HAP-1 (cell line): ENCODE data around the gene MYO3B.

Experiments used
- DNase-seq, 2 experiments: peaks; one replicate each; pipeline ENCODE4 v3.0.0-alpha.2; 2016 to 2020; ENCODE audit warnings: low spot score in 2 of 2
- H3K27me3 ChIP-seq: fragments of 250-450 bp; sonication (Bioruptor Pico); 2 replicates; pipeline ENCODE4 v1.5.1; 2020; ENCODE audit warnings: low read depth, mild to moderate bottlenecking, moderate library complexity
- H3K36me3 ChIP-seq: fragments of 250-450 bp; sonication (Bioruptor Pico); replicated peaks from 2 replicates; pipeline ENCODE4 v1.5.1; 2020; ENCODE audit warnings: mild to moderate bottlenecking
- H3K4me1 ChIP-seq: fragments of 250-450 bp; sonication (Bioruptor Pico); 2 replicates; pipeline ENCODE4 v1.5.1; 2020; ENCODE audit warnings: mild to moderate bottlenecking
- H3K4me3 ChIP-seq: fragments of 250-450 bp; sonication (Bioruptor Pico); 2 replicates; pipeline ENCODE4 v1.5.1; 2020; ENCODE audit warnings: mild to moderate bottlenecking, moderate library complexity
- H3K9me3 ChIP-seq: fragments of 250-450 bp; sonication (Bioruptor Pico); 2 replicates; pipeline ENCODE4 v1.5.1; 2020; ENCODE audit warnings: mild to moderate bottlenecking, moderate library complexity
- in situ Hi-C: fragments of 300-500 bp; cut with MboI; formaldehyde crosslinking; loops from 3 replicates; pipeline ENCODE4 v1.14.3; 2020; ENCODE audit warnings: low sequenced_read_pairs, inconsistent platforms, mixed read lengths

The MYO3B gene

DNA sequence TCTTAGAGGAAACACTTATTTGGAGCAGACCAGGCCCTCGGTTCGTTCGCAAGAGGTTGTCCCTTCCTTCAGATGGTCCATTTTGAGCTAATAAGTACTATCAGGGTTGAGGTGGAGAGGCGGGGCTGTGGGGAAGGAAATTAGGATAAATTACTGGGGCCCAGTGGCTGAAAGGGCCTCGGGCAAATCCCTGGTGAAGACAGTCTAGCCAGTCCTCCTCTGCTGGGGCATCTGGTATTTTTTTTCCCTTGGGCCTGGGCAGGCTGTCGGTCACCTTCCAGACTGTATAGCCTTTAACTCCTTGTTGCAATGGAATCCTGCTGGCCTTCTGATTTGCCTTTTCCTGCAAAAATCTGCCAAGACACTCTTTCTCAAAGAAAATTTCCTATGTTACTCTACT lies 1.7 kb upstream of the MYO3B start:
- in situ Hi-C loops, result no loop called here
- Histone ChIP-seq H3K36me3 (no peaks in the 10 kb centered on the region), H3K4me1 (peaks cover 21% of the 10 kb centered on the region), H3K27me3 (no peaks in the 10 kb centered on the region), H3K4me3 (no peak overlapping the region), H3K9me3 (no peaks in the 10 kb centered on the region)
- no peak for DNase-seq

DNA sequence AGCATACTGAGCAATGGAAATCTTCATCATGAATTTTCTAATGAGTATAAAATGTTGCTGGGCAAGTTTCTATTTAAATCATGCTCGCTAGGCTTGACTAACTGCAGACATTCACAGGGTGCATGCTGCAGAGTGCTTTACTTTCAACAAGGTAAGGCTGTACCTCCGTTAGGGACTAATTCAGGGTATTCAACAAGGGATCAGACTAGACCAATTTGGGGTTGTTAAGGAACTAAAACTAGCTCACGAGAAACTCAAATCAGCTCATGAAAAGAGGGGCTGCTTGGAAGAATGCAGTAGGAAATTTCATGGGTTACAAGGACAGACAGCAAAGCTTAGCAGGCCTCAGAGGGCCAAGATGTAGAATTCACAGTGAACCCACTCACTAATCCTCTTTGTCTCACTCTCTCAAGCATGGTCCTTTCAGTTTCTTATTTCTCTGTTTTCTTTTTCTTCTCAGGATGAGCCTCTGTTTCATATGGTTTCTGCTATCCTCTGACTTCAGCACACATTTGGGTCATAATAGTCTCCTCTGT lies 2.2 kb downstream of the MYO3B start:
- no peak overlapping the region for H3K4me3 ChIP-seq
- in situ Hi-C loops, result no loop called here
- peaks cover 18% of the 10 kb centered on the region for H3K4me1 ChIP-seq
- DNase-seq, result no peak
- no peaks in the 10 kb centered on the region for H3K9me3 ChIP-seq
- no peaks in the 10 kb centered on the region for H3K36me3 ChIP-seq
- H3K27me3 ChIP-seq, result no peaks in the 10 kb centered on the region

DNA sequence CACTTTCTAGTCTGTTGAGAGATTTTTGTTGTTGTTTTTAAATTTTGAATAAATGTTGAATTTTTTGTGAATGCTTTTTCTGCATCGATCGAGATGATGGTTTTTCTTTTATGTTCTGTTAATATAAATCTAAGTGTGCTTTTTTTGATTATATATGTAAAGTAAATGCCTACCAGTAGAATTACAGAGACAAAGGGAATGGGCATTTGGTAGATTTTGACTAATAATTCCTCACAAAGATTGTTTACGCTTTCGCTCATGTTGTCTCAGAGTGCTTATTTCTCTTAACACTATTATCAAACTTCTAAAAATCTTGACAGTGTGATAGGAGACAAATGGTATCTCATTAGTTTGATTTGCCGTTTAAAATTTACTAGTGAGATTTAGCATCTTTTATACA lies 3.7 kb downstream of the MYO3B start:
- no peak overlapping the region for H3K4me3 ChIP-seq
- peaks cover 3% of the 10 kb centered on the region; the same call in 1 of the 2 replicates for H3K4me1 ChIP-seq

DNA sequence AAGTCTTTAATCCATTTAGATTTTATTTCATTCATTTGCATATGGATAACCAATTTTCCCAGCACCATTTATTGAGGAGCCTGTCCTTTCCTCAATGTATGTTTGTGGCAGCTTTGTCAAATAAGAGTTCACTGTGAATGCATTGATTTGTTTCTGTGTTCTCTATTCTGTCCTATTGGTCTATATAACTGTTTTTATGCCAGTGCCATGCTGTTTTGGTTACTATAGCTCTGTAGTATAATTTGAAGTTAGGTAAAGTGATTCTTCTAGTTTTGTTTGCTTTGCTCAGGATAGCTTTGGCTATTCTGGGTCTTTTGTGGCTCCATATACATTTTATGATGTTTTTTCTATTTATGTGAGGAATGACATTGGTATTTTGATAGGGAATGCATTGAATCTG lies 7.4 kb downstream of the MYO3B start:
- Histone ChIP-seq H3K36me3 (no peaks in the 10 kb centered on the region), H3K9me3 (no peaks in the 10 kb centered on the region), H3K27me3 (no peaks in the 10 kb centered on the region), H3K4me1 (no peaks in the 10 kb centered on the region), H3K4me3 (no peak overlapping the region)
- no peak for DNase-seq
- in situ Hi-C loops, result no loop called here

More for the DNA sequence above, 3.7 kb downstream of the MYO3B start:
- no peaks in the 10 kb centered on the region for H3K9me3 ChIP-seq
- no peak for DNase-seq
- H3K27me3 ChIP-seq, result no peaks in the 10 kb centered on the region
- in situ Hi-C loops, result no loop called here
- H3K36me3 ChIP-seq, result no peaks in the 10 kb centered on the region

DNA sequence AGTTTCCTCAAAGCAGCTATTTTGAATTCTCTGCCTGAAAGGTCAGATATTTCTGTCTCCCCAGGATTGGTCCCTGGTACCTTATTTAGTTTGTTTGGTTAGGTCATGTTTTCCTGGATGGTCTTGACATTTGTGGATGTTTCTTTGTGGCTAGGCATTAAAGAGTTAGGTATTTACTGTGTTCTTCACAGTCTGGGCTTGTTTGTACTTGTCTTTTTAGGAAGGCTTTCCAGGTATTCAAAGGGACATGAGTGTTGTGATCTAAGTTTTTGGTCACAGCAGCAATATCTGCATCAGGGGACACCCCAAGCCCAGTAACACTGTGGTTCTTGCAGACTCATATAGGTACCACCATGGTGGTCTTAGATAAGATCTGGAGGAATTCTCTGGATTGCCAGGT lies 11.8 kb downstream of the MYO3B start:
- DNase-seq, result no peak
- Histone ChIP-seq H3K4me1 (no peaks in the 10 kb centered on the region), H3K36me3 (no peaks in the 10 kb centered on the region), H3K4me3 (no peak overlapping the region), H3K9me3 (no peaks in the 10 kb centered on the region), H3K27me3 (no peaks in the 10 kb centered on the region)
- in situ Hi-C loops, result no loop called here

DNA sequence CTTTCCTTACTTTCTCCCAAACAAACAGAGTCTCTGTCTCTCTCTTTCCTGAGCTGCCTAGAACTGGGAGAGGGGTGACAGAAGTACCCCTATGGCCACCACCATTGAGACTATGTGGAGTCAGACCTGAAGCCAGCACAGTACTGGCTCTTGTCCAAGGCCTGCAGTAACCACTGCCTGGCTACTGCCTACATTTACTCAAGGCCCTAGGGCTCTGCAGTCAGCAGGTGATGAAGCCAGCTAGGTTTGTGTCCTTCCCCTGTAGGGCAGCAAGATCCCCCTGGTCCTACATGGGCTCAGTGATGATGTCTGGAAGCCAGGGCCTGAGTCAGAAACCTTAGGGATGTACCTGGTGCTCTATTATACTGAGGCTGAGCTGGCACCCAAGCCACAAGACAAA lies 12.2 kb downstream of the MYO3B start:
- Histone ChIP-seq H3K4me1 (no peaks in the 10 kb centered on the region), H3K9me3 (no peaks in the 10 kb centered on the region), H3K4me3 (no peak overlapping the region), H3K36me3 (no peaks in the 10 kb centered on the region), H3K27me3 (no peaks in the 10 kb centered on the region)
- DNase-seq, result no peak
- in situ Hi-C loops, result no loop called here

DNA sequence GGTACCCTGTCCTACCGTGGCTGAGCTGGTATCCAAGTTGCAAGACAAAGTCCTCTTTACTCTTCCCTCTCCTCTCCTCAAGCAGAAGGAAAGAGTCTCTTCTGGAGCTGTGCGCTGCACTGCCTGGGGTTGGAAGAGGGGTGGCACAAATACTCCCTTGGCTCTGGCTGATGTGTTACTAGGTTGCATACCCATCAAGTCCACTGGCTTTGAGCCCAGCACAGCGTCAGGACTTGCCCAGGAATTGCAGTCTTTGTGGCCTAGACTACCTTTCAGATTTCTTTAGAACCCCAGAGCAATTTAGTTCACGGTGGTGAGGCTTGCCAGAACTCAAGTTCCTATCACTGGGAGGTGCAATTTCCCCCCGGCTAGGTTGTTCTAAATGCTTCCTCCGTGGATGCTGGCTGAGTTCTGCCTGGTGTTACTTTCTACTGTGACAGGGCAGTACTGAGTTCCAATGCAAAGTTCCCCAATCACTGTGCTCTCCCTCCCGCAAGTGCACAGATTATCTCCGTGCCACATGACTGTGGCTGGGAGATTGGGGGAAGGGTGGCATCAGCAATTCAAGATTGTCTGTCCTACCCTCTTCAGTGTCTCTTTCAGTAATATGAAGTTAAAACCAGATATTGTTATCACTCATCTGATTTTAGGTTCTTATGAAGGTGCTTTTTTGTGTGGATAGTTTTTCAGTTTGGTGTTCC lies 13.4 kb downstream of the MYO3B start:
- in situ Hi-C loops, result no loop called here
- H3K36me3 ChIP-seq, result no peaks in the 10 kb centered on the region
- H3K4me3 ChIP-seq, result no peak overlapping the region
- DNase-seq, result no peak
- no peaks in the 10 kb centered on the region for H3K27me3 ChIP-seq
- H3K9me3 ChIP-seq, result no peaks in the 10 kb centered on the region
- H3K4me1 ChIP-seq, result no peaks in the 10 kb centered on the region

DNA sequence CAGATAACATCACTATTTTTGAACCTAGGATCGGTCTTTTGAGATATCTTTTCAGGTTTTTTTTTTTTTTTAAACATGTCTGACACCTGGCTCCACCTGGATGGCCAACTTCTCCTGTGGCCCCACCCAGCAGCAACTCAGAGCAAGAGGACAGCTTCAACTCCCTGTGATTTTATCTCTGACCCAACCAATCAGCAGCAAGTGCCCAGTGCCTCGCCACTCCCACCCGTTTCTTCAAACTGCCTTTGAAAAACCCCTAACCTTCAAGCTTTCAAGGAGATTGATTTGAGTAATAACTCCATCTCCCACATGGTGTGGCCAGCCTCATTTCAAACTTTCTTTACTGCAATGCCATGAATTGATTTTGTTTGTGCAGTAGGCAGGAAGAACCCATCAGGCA lies 19.0 kb downstream of the MYO3B start:
- DNase-seq, result no peak
- Histone ChIP-seq H3K9me3 (no peaks in the 10 kb centered on the region), H3K4me3 (no peak overlapping the region), H3K27me3 (no peaks in the 10 kb centered on the region), H3K36me3 (no peaks in the 10 kb centered on the region), H3K4me1 (no peaks in the 10 kb centered on the region; the same call in 1 of the 2 replicates)
- in situ Hi-C loops, result no loop called here

DNA sequence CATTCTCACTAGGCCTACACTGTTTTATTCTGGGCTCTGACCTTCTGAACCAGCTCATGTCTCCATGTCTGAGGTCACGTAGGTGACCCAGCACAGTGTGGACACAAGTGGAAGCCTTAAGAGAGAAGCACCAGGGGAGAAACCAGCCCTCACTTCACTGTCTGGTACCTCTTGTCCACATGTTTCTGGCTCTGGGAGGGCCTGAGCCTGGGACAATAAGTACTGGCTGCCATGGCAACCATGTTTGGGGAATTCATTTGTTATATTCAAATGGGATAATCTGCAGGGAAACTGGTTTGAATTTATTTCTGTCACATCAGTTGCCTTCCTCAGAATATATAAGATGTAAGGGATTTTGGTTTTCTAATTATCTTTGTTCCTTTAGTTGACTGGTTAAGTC lies 23.3 kb downstream of the MYO3B start:
- Histone ChIP-seq H3K27me3 (no peaks in the 10 kb centered on the region), H3K4me3 (no peak overlapping the region), H3K36me3 (no peaks in the 10 kb centered on the region), H3K9me3 (no peaks in the 10 kb centered on the region), H3K4me1 (peaks cover 16% of the 10 kb centered on the region)
- in situ Hi-C loops, result no loop called here
- peak; percentile 46 to 74 for DNase-seq

DNA sequence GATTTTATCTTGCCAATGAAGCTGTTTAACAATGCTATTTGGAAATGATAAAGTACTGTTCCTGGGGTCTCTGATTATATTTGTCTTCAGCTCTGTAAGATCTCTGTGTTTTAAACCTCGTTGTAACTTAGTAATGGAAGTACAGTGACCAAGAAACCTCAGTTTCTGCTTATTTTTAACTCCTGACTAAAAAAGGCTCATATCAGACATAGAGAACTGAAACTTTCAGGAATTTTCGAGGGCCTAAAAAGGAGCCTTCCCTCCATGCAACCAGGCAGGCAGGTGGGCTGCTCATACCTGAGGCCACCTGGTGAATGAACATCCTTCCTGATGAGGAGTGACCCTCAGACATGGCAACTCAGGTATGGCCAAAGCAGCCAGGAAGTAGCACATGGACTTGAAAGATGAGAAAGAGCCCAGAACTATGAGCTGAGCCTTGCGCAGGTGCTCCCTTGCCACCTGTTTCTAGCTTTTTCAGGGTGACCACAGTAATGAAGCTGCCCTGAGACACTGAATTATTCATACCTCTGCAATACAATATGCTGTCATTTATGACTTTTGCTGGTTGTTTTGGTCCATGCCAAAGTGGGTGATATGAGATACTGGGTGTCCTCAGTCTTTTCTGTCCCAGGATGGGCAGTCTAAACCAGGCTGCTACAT lies 23.9 kb downstream of the MYO3B start:
- H3K27me3 ChIP-seq, result no peaks in the 10 kb centered on the region
- peaks cover 16% of the 10 kb centered on the region for H3K4me1 ChIP-seq
- no peak overlapping the region for H3K4me3 ChIP-seq
- in situ Hi-C loops, result no loop called here
- no peaks in the 10 kb centered on the region for H3K9me3 ChIP-seq
- no peaks in the 10 kb centered on the region for H3K36me3 ChIP-seq
- DNase-seq, result no peak

DNA sequence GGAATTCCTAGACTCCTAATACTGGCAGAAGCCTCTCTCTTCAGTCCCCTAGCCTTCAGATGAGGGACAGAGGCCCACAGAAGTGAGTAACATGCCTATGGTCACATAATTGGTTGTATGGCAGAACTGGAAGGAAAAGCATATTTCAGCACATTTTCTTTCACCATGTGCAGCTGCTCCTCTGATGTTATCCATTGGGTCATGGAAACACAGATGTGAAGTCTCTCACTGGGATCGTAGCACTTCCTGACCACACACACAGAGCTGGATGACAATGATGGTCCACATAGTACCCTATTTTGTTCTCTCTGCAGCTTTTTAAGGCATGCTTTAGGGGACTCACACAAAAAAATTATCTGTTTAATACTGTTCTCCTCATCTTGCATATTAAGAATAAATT lies 24.5 kb downstream of the MYO3B start:
- Histone ChIP-seq H3K36me3 (no peaks in the 10 kb centered on the region), H3K9me3 (no peaks in the 10 kb centered on the region), H3K4me1 (peaks cover 16% of the 10 kb centered on the region), H3K4me3 (no peak overlapping the region), H3K27me3 (no peaks in the 10 kb centered on the region)
- DNase-seq, result no peak
- in situ Hi-C loops, result no loop called here

DNA sequence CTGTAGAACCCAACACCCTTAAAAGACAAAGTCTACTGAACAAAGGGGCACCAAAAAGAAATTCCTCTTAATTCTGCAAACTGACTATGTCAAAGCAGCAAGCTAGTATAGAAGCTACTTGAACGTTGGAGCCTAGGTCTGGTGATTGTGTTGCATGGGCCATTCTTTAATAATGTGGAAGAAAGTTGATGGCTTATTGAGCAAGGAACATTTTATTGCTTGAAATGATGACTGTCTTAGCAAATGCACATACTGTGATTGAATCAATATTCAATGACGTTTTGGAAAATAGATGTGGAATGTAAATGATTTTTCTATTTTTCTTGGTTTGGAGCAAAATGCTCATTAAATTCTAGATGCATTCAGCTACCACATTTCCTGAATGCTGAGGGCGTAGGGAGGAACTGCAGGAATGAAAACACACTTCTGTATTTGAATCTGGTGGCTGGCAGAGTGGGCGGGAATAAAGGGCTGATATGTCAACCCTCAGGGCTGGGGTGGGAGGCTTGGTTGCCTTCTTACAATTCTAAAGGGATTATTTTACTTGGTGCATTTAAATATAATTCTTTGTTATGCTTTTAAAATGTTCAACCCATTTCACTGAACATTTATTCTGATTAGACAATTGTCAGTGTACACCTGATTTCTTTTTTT lies 26.5 kb downstream of the MYO3B start:
- H3K27me3 ChIP-seq, result no peaks in the 10 kb centered on the region
- no peak overlapping the region for H3K4me3 ChIP-seq
- peak; percentile 68 to 76 for DNase-seq
- in situ Hi-C loops, result no loop called here
- no peaks in the 10 kb centered on the region for H3K36me3 ChIP-seq
- H3K4me1 ChIP-seq, result peaks cover 21% of the 10 kb centered on the region
- no peaks in the 10 kb centered on the region for H3K9me3 ChIP-seq

DNA sequence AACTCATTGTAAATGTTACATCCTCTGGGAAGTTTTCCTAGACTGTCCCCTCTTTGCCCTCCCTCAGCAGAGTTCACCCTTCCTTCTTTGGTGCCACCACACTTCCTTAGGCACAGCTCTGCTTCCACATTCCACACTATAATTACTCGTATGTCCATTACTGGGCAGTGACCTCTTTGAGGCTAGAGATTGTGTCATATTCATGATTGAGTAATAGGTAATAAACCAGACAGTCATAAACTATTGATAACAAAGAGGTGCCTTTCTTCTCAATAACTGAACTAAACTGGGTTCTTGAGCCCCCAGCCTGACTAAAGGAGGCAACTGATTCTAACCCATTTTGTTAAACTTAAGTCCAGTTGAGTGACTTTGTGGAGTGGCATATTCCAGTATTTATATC lies 28.3 kb downstream of the MYO3B start:
- Histone ChIP-seq H3K4me3 (no peak overlapping the region), H3K27me3 (no peaks in the 10 kb centered on the region), H3K36me3 (no peaks in the 10 kb centered on the region), H3K4me1 (peaks cover 39% of the 10 kb centered on the region), H3K9me3 (no peaks in the 10 kb centered on the region)
- no peak for DNase-seq
- in situ Hi-C loops, result no loop called here

DNA sequence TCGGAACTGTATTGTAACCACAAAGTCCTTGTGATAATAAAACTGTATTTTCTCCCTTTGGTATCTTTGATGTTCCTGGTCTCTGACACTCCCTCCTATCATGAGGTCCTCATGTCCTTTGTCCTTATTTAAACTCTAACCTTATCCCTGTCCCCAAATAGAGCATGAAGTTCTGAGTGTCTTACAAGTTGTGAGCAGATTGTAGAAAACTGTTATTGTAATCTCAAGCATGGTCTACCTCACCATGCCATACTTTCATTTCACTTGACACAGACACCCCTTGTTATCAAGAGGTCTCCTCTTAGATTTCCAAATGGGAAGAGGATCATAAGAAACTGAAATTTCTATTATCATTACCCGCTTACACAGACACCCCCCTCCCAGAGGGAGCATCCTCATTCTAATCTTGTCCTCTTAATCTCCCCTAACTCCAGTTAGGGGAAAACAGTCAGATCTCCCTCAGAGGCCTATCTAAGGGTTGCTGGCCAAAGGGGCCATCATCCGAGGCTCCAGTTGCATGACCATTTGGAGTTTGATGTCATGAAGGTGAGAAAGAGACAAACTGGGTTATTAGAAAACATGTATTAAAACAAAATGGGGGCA lies 29.0 kb downstream of the MYO3B start:
- Histone ChIP-seq H3K9me3 (no peaks in the 10 kb centered on the region), H3K27me3 (no peaks in the 10 kb centered on the region), H3K36me3 (no peaks in the 10 kb centered on the region), H3K4me1 (peaks cover 42% of the 10 kb centered on the region), H3K4me3 (no peak overlapping the region)
- in situ Hi-C loops, result no loop called here
- DNase-seq, result no peak
